ENCODE data around the gene DHX30. TPM values are rescaled to one million over a fixed set of nuclear protein-coding genes. Genes with fewer than 3 reads are reported as not detected.
"Not testable (repeated sequence)": the region's sequence is repeated elsewhere in the genome, so short reads cannot be mapped to it uniquely, and the experiment has no call there.

Gene DHX30
- total and polyA plus RNA-seq, 2 of the 8 experiments (the other 6 are each of a cell fraction or from before 2014, with no cell fraction given): 82.4 to 97.9 TPM

- TF ChIP-seq E2F6 (IDR thresholded peaks at IDR 0.05): no peak
- TF ChIP-seq TBP (IDR thresholded peaks at IDR 0.05; ENCODE audit: low read depth, low read length): no peak
These were observed 22.7 kb downstream of the DHX30 start (continued) for GRCh38 chr3:47825590-47825989.

DNA sequence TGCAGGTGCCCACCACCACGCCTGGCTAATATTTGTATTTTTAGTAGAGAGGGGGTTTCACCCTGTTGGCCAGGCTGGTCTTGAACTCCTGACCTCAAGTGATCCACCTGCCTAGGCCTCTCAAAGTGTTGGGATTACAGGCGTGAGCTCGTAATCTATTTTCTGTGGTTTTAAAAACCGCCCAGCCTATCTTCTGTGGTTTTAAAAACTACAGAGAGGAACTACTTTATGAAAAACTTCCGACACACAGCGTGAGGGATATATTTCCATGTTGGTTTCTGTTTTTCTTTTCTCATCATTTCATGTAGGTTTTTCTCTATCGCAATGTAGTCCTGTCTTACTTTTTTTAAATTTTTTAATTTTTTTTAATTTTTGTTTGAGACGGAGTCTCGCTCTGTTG is 26.5 kb downstream of the DHX30 start:
- not testable (repeated sequence) for FAIRE-seq

More for the DNA sequence above, 26.5 kb downstream of the DHX30 start:
- ChIA-PET CTCF (ENCODE audit: partially characterized antibody) (interaction anchor here (0.6 to 1.6 kb wide), 4 partner anchors 9 to 982 kb away, joined by 3 read pairs; no protein-coding TSS in a partner anchor), POLR2A (ENCODE audit: partially characterized antibody) (interaction anchor here (1.0 to 3.7 kb wide), 4 partner anchors 8 to 30 kb away, joined by 3 to 13 read pairs (median 6); no protein-coding TSS in a partner anchor)
- H3K79me1 ChIP-seq (ENCODE audit: low read depth, low read length); H3K4ac ChIP-seq (replicated peaks; ENCODE audit: insufficient read length, low read depth, low read length); H3K27me3 ChIP-seq (replicated peaks in 1 of 4; ENCODE audit: control insufficient read depth in 3 of 4, extremely low read depth in 1 of 4, insufficient read depth in 3 of 4, low read length in 3 of 4); H3K56ac ChIP-seq (replicated peaks; ENCODE audit: insufficient read length, low read depth, low read length); H4K91ac ChIP-seq (replicated peaks; ENCODE audit: insufficient read length, low read length); H4K5ac ChIP-seq (ENCODE audit: insufficient read length, low read depth, low read length); H2BK12ac ChIP-seq (ENCODE audit: low read depth, low read length); H2AK5ac ChIP-seq (ENCODE audit: low read depth, low read length); H3K14ac ChIP-seq (ENCODE audit: insufficient read length); H3K18ac ChIP-seq (ENCODE audit: extremely low read depth, low read length); H3K4me2 ChIP-seq (ENCODE audit: insufficient read depth in 1 of 2, low read depth in 2 of 2, low read length in 2 of 2); H3K4me3 ChIP-seq (ENCODE audit: extremely low read depth in 1 of 4, insufficient read depth in 2 of 4, low read depth in 3 of 4, low read length in 4 of 4); H2BK120ac ChIP-seq (replicated peaks; ENCODE audit: low read depth, low read length); H2BK20ac ChIP-seq (ENCODE audit: low read length); H3K23ac ChIP-seq (ENCODE audit: insufficient read length); H2BK5ac ChIP-seq (ENCODE audit: low read depth, low read length); DNase-seq (ENCODE audit: low read depth in 1 of 2, low spot score in 2 of 2); H3K9ac ChIP-seq (replicated peaks in 1 of 4; ENCODE audit: extremely low read depth in 1 of 4, low read depth in 3 of 4, low read length in 3 of 4); H3K9me3 ChIP-seq (ENCODE audit: insufficient read depth in 2 of 2, low read depth in 1 of 2, low read length in 1 of 2); H3K27ac ChIP-seq (ENCODE audit: low read depth, low read length); H4K20me1 ChIP-seq (replicated peaks in 1 of 2; ENCODE audit: control insufficient read depth in 1 of 2, insufficient read depth in 2 of 2, low read length in 2 of 2); H4K8ac ChIP-seq (ENCODE audit: extremely low read depth, insufficient read depth, low read length); H2BK15ac ChIP-seq (ENCODE audit: low read length); H3K4me1 ChIP-seq (replicated peaks in 1 of 4; ENCODE audit: control insufficient read depth in 3 of 4, insufficient read depth in 4 of 4, low read length in 3 of 4); H2AFZ ChIP-seq (ENCODE audit: low read length); H3K23me2 ChIP-seq (ENCODE audit: low read depth, low read length): not testable (repeated sequence)
- Histone ChIP-seq H3K79me2 (ENCODE audit: control insufficient read depth in 1 of 2, insufficient read depth in 2 of 2, low read length in 2 of 2) (peaks cover 8 to 27% of the 10 kb centered on the region in 2 experiments), H3K36me3 (ENCODE audit: control insufficient read depth in 2 of 4, insufficient read depth in 4 of 4, low read length in 3 of 4) (peaks cover 32 to 77% (median 53%) of the 10 kb centered on the region in 4 experiments)
- WGBS, 2 experiments (ENCODE audit: extremely low coverage in 1 of 2, insufficient coverage in 1 of 2, insufficient read length in 1 of 2, insufficient replicate concordance in 2 of 2, low coverage in 1 of 2, low lambda C conversion rate in 2 of 2, missing lambda C conversion rate in 1 of 2): 97% methylated on average over 9 of the region's 9 CpGs; no CpG with 5 or more reads in 1 of the 2 experiments
